GM12892 (cell line): Measurements from ENCODE around the gene PEX10.

Experiments used
- POLR2A ChIP-seq: IDR thresholded peaks from 2 replicates; pipeline ENCODE4 v1.6.1; 2011; ENCODE audit warnings: low read depth, low read length, control low read depth
- TAF1 ChIP-seq: IDR thresholded peaks from 2 replicates; pipeline ENCODE4 v1.6.1; 2011; ENCODE audit warnings: low read depth, mild to moderate bottlenecking, control low read depth, low read length, borderline replicate concordance

GRCh38 chr1:2402420-2402819 is 9.9 kb downstream of the PEX10 start:
- TF ChIP-seq POLR2A (peak; percentile 26; the same call in 1 of the 2 replicates), TAF1 (no peak)
